HG03432 (cell line): ENCODE data around the gene PCDHA1.
"Not testable (repeated sequence)": the region's sequence is repeated elsewhere in the genome, so short reads cannot be mapped to it uniquely, and the experiment has no call there.

Source experiments
- ATAC-seq: cut with Tn5 transposase; IDR thresholded peaks from one replicate; pipeline ENCODE4 v1.9.1; 2021; ENCODE audit warnings: mild to moderate bottlenecking, moderate library complexity; ENCODE audit not compliant: unreplicated experiment

PCDHA1 gene

GRCh38 chr5:140849831-140850634 is 64.1 kb downstream of the PCDHA1 start:
- not testable (repeated sequence) for ATAC-seq

- no peak for ATAC-seq
Measured at GRCh38 chr5:140855772-140856674, 70.1 kb downstream of the PCDHA1 start, which contains the start of gene PCDHA10. Gene PCDHA10, plus strand, starts transcription at chr5:140855897. Its CDS starts 152 bp downstream, at chr5:140856049.

- ATAC-seq, result no peak
Measured at GRCh38 chr5:140857177-140857986, 71.4 kb downstream of the PCDHA1 start.

- ATAC-seq, result no peak
Measured at GRCh38 chr5:140857987-140858240, 72.0 kb downstream of the PCDHA1 start.

- no peak for ATAC-seq
Measured at GRCh38 chr5:140862441-140863295, 76.7 kb downstream of the PCDHA1 start.

- ATAC-seq, result no peak
Measured at GRCh38 chr5:140868721-140869554, 83.0 kb downstream of the PCDHA1 start, which contains the start of gene PCDHA11. Gene PCDHA11, plus strand, starts transcription at chr5:140868957. Its CDS starts 147 bp downstream, at chr5:140869104.

GRCh38 chr5:140869555-140869886 is 83.6 kb downstream of the PCDHA1 start:
- ATAC-seq, result no peak

GRCh38 chr5:140870221-140871201 is 84.6 kb downstream of the PCDHA1 start:
- no peak for ATAC-seq

GRCh38 chr5:140875085-140876065 is 89.4 kb downstream of the PCDHA1 start, which contains the start of gene PCDHA12:
Gene PCDHA12, plus strand, starts transcription at chr5:140875308. Its CDS starts 165 bp downstream, at chr5:140875473.
- no peak for ATAC-seq

- ATAC-seq, result not testable (repeated sequence)
Measured at GRCh38 chr5:140876541-140877261, 90.8 kb downstream of the PCDHA1 start.

GRCh38 chr5:140877262-140877581 is 91.3 kb downstream of the PCDHA1 start:
- no peak for ATAC-seq

GRCh38 chr5:140881889-140882590 is 96.1 kb downstream of the PCDHA1 start, which contains the start of gene PCDHA13:
Gene PCDHA13, plus strand, starts transcription at chr5:140882124. Its CDS starts 145 bp downstream, at chr5:140882269.
- ATAC-seq, result no peak

- ATAC-seq, result no peak
Measured at GRCh38 chr5:140882591-140882899, 96.6 kb downstream of the PCDHA1 start.

- ATAC-seq, result no peak
Measured at GRCh38 chr5:140883373-140883772, 97.4 kb downstream of the PCDHA1 start.

- ATAC-seq, result no peak
Measured at GRCh38 chr5:140883927-140884697, 98.2 kb downstream of the PCDHA1 start.
